Measurements from ENCODE around the gene SRGAP2B.
"Not testable (repeated sequence)": the region's sequence is repeated elsewhere in the genome, so short reads cannot be mapped to it uniquely, and the experiment has no call there.

Gene SRGAP2B

DNA sequence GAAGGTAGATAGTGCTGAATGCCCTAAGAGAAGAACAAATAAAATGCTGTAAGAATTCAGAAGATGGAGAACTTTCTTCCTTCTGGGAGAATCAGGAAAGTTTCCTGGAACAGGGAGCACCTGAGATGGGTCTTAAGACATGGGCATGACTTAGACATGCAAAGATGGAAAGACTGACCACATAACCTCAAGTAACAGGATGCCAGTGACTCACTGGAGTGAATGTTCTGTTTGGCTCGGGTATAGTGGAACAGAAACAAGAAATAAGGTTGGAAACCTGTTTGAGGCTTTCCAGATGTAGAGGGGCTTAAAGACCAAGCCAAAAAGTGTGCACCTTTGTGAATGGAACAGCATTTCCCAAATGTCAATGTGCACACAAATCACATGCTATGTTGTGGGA lies 102.2 kb downstream of the SRGAP2B start:
- not testable (repeated sequence) for DNase-seq

GRCh38 chr1:144990611-144991010 lies 104.5 kb downstream of the SRGAP2B start:
- not testable (repeated sequence) for DNase-seq

- DNase-seq = not testable (repeated sequence)
Observed at GRCh38 chr1:144987131-144987530, 108.0 kb downstream of the SRGAP2B start.

- DNase-seq = not testable (repeated sequence)
Observed at GRCh38 chr1:144986171-144986860, 108.8 kb downstream of the SRGAP2B start.

DNA sequence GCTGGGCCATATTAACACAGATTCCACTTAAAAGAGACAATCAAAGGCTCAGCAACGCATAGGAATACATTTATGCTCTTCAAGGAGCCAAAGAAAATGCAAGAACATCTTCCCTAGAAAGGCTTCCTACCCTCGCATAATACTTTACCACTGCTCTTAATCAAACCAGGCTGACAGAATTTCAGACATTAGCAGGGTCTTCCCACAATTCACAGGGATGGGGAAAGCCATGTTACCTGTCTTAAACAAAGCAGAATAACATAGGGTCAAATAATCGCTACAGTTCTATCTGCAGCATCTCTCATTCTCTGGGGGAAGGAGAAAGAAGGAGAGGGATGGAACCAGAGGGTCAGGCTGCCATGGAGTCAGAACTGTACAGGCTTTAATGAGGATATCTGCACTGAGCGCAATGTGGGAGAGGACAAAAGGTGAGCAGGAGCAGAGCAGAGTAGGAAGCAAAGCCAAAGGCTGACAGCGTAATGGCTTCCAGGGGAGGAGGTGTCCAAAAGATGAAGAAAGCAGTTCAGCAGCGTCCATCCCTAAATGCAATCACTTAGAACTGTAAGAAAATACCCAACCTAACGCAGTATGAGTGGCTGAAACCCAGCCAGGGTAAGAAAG lies 109.5 kb downstream of the SRGAP2B start:
- DNase-seq = not testable (repeated sequence)

DNA sequence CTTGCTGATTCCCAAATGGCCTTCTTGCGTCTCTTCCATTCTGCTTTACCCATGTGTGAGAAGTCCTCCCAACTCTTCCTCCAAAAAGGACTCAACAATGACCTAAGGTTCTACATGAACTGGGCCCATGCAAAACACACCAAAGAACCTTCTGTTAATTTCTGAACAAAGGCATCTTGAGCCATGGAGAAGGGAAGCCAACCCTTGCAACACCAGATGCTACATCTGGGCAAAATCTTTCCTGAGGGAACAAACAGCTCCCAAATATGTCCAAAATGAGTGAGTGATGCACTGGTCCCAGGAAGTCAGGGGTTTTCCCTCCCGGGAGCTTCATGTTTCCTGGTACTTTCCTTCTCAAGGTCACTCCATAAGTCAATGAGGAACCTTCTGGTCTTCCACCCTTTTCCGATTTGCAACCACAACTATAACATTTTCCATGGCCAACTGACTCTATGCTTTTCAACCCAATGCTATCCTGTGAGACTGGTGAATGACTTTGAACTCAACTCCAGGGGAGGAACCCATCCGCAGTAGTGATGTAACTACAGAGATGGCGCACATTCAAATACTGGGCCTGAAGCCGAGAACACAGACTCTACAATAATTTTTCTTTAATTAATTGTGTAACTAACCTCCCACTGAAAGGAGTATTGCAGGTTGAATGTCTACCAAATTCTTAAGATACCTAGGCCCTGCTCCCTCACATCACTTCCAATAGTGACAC lies 112.2 kb downstream of the SRGAP2B start:
- not testable (repeated sequence) for DNase-seq

DNA sequence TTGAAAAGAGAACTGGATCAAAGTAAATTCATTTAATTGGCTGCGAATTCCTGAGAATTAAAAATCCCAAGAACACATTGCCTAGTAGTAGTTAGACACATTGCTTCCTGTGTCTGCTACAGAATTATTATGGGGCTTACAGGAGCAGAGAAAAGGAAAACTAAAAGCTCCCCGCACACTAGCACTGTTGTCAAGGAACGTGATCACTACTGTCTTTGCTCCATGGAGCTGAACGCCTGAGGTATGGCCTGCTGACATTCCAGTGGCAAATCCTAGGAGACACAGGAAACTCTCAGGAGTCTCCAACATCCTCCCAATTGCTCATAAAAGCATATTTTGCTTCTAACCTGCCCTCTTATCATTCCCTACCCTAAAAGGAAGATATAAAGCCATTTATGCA lies 114.0 kb downstream of the SRGAP2B start:
- DNase-seq = not testable (repeated sequence)

GRCh38 chr1:144979960-144980595 lies 115.0 kb downstream of the SRGAP2B start:
- not testable (repeated sequence) for DNase-seq

- DNase-seq = not testable (repeated sequence)
Observed at GRCh38 chr1:144977856-144978255, 117.3 kb downstream of the SRGAP2B start.

DNA sequence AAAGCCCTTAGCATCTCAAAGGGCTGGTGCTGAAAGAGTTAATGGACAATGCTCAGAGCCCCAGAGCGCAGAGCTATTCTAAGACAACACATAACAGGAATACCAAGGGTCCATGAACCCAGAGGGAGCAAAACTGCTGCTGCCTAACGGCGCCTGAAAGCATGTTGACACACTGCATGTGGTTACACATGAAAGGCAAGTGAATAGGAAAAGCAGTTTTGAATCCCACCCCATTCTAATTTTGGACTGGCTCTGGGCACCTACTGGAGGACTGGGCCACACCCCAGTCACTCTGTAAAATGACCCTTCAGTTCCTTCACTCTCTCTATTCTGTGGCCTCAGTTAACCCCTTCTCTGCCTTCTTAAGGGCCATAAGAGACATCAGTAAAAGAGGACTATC lies 123.2 kb downstream of the SRGAP2B start:
- DNase-seq = not testable (repeated sequence)

- DNase-seq = not testable (repeated sequence)
Observed at GRCh38 chr1:144966488-144966887, 128.6 kb downstream of the SRGAP2B start.

DNA sequence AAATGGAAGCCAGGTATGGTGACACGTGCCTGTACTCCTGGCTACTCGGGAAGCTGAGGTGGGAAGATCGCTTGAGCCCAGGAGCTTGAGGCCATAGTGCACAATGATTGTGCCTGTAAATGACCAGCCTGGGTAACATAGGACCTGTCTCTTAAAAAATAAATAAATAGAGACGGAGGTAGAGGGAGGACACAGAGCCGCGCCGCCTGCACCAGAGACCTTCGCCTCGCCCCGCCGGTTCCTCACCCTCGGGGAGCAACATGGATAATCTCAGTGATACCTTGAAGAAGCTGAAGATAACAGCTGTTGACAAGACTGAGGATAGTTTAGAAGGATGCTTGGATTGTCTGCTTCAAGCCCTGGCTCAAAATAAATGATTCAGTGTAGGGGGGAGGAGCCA lies 130.4 kb downstream of the SRGAP2B start:
- DNase-seq = not testable (repeated sequence)

GRCh38 chr1:144964186-144964585 lies 130.9 kb downstream of the SRGAP2B start:
- DNase-seq = not testable (repeated sequence)

- DNase-seq = not testable (repeated sequence)
Observed at GRCh38 chr1:144963571-144963970, 131.6 kb downstream of the SRGAP2B start.

DNA sequence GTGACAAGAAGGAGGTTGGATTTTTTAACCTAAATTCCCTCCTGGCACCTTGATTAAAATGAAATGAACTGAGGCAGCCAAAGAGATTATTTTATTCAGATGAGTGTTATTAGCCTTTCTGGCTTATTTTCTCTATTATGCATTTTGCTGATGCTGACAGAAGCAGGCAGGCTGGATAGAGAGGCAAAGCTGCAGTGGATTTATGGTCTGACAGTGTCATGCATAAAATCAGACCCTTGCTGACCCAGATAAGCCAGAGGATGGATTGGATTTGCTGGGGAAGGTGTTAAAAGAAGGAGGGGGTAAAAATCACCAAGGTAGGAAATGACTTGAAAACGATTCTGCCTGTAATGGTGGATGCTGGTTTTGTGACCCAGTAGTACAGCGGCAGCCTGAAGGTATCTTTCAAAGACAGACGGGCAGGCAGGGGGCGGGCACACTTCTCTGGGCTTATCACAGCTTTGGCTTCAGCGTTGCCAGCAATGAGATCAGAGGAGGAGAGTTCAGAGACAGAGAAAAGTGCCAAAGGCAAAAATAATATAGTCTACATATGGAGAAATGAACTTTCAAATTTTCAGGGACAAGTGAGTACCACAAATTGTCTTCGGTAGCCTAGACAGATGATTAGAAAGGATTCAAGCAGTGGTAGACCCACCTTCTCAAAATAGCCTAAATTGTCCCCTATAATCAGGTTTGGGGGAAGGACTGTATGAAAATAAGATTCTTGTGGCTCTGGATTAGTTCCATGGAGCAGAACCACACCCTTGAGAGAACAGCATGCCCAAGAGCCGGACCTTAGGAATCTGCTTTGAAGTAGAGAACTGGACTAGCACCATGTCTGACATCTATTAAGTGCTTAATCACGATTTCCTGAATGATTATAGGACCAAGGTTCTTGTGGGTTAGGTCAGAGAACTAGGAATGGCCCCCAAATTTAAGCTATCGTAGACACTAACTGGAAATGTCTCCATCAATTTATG lies 133.2 kb downstream of the SRGAP2B start:
- not testable (repeated sequence) for DNase-seq

DNA sequence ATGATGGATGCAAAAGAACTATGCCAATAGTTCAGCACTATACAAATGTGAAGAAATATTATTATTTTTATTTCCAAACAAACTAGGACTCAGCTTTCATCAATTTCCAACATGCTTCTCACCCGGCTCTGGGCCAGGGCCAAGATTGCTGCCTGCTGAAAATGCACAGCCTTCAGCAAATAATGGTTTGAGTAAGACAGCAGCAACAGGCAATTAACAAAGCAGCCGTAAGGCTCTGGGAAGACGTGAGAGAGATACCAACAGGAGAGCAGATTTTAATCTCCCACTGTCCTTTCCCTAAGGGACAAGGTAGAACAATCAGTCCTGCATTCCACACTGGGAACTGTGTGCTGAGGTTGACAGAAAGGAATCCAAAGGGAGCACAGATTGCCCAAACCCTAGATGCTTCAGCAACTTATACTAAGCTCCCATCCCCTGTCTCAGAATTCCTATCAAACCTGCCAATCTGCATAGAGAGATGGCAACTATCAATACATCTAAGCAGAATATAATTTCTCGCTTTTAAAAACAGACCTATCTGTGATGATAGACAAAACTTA lies 134.1 kb downstream of the SRGAP2B start:
- DNase-seq = not testable (repeated sequence)

GRCh38 chr1:144948390-144948789 lies 146.7 kb downstream of the SRGAP2B start:
- DNase-seq = not testable (repeated sequence)

- not testable (repeated sequence) for DNase-seq
Observed at GRCh38 chr1:144947495-144947894, 147.6 kb downstream of the SRGAP2B start.

- DNase-seq = not testable (repeated sequence)
Observed at GRCh38 chr1:144946525-144947480, 148.3 kb downstream of the SRGAP2B start.

DNA sequence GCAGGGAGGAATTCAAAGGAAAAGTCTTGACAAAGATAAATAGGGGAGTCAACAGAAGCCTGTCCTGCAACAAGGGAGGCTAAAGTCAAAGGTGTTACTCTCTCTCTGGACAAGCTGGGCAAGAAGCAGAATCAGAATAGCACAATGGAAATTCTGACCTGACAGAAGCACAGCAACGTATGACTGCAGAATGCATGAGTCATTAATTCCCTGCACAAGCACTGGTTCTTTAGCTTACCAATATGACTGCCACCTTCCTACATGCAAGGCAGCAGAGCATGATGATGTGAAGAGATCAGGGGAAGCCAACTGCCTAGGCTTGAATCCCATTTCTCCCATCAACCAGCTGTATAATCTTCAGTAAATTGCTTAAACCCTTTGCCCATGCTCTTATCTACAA lies 153.4 kb downstream of the SRGAP2B start:
- not testable (repeated sequence) for DNase-seq

Data from erythroblast (primary cell).